PC-9 (cell line): ENCODE measurements around the gene TTC39B. TPM values are rescaled to one million over a fixed set of nuclear protein-coding genes. Genes with fewer than 3 reads are reported as not detected.

Experiments used
- BruUV-seq: library from RNA; stranded (reverse); fragments of 400-500 nt; replicated peaks from 2 replicates; lab custom pipeline; 2021; lab: Mats Ljungman, UMichigan
- CTCF ChIA-PET: fragments of 300-600 bp; sonication (Branson Sonifier 250); formaldehyde crosslinking; loops from one replicate; lab custom pipeline; 2022; ENCODE audit warnings: antibody characterized with exemption; lab: Charles Lee
- POLR2A ChIA-PET: fragments of 300-600 bp; sonication (Branson Sonifier 250); formaldehyde crosslinking; loops from one replicate; lab custom pipeline; 2022; ENCODE audit warnings: antibody characterized with exemption; ENCODE audit not compliant: unreplicated experiment; lab: Charles Lee
- DNase-seq, 2 experiments: peaks; one replicate each; pipeline versions ENCODE4 v3.0.0 to v3.0.0-alpha.2; 2015 to 2022; ENCODE audit warnings: mixed read lengths in 1 of 2
- H2AFZ ChIP-seq: fragments of 200-600 bp; sonication (generic); 2 replicates; pipeline ENCODE4 v1.8.1; 2017; ENCODE audit warnings: antibody characterized with exemption
- H3F3A ChIP-seq: fragments of 200-600 bp; sonication (generic); 2 replicates; pipeline ENCODE4 v1.8.1; 2017; ENCODE audit warnings: antibody characterized with exemption, mild to moderate bottlenecking, low read depth; ENCODE audit not compliant: insufficient read depth
- H3K27ac ChIP-seq: fragments of 200-600 bp; sonication (generic); 2 replicates; pipeline ENCODE4 v1.6.1; 2016; ENCODE audit warnings: mixed run types
- H3K27me3 ChIP-seq: fragments of 200-600 bp; sonication (generic); 2 replicates; pipeline ENCODE4 v1.6.1; 2016; ENCODE audit warnings: low read depth, mixed run types; ENCODE audit not compliant: insufficient read depth
- H3K36me3 ChIP-seq: fragments of 200-600 bp; sonication (generic); 2 replicates; pipeline ENCODE4 v1.6.1; 2016; ENCODE audit warnings: low read depth, mixed run types
- H3K4me1 ChIP-seq: fragments of 200-600 bp; sonication (generic); replicated peaks from 2 replicates; pipeline ENCODE4 v1.6.1; 2016; ENCODE audit warnings: mixed run types; ENCODE audit not compliant: insufficient read depth
- H3K4me2 ChIP-seq: fragments of 200-600 bp; sonication (generic); 2 replicates; pipeline ENCODE4 v1.6.1; 2017; ENCODE audit warnings: mixed run types
- H3K4me3 ChIP-seq: fragments of 200-600 bp; sonication (generic); 2 replicates; pipeline ENCODE4 v1.6.1; 2016; ENCODE audit warnings: mixed run types
- H3K79me2 ChIP-seq: fragments of 200-600 bp; sonication (generic); 2 replicates; pipeline ENCODE4 v1.6.1; 2017; ENCODE audit warnings: low read depth, mixed run types
- H3K9me2 ChIP-seq: fragments of 200-600 bp; sonication (generic); 2 replicates; pipeline ENCODE4 v1.8.1; 2017; ENCODE audit warnings: mild to moderate bottlenecking; ENCODE audit not compliant: insufficient read depth
- H3K9me3 ChIP-seq: fragments of 200-600 bp; sonication (generic); 2 replicates; pipeline ENCODE4 v1.8.1; 2016; ENCODE audit warnings: low read depth; ENCODE audit not compliant: insufficient read depth
- H4K20me1 ChIP-seq: fragments of 200-600 bp; sonication (generic); 2 replicates; pipeline ENCODE4 v1.8.1; 2017; ENCODE audit not compliant: insufficient read depth
- CTCF ChIP-seq: fragments of 200-600 bp; sonication (generic); conservative IDR thresholded peaks from 2 replicates; pipeline ENCODE4 v1.6.1; 2017; ENCODE audit warnings: mixed run types, antibody characterized with exemption, mild to moderate bottlenecking, moderate library complexity
- EZH2 ChIP-seq: fragments of 200-600 bp; sonication (generic); IDR thresholded peaks from 2 replicates; pipeline ENCODE4 v1.8.0; 2017; ENCODE audit warnings: antibody characterized with exemption, low read depth
- intact Hi-C: fragments of 100-400 bp; cut with micrococcal nuclease; formaldehyde crosslinking; loops from one replicate; pipeline ENCODE4 v1.10.0; 2022; ENCODE audit not compliant: unreplicated experiment
- total RNA-seq: library from RNA; stranded (reverse); gene quantifications from 2 replicates; pipeline ENCODE4 v1.2.3, GENCODE V29; 2021

TTC39B gene
- total RNA-seq, 1 experiment from 2014 or later = 8.8 TPM

- H3K27me3 ChIP-seq = no peaks in the 10 kb centered on the region
- no peaks in the 10 kb centered on the region for H4K20me1 ChIP-seq
- no peaks in the 10 kb centered on the region for H3K79me2 ChIP-seq
- no peaks in the 10 kb centered on the region for H3F3A ChIP-seq
- H3K9me2 ChIP-seq = no peaks in the 10 kb centered on the region
- H3K4me1 ChIP-seq = no peaks in the 10 kb centered on the region
- no peak overlapping the region for H3K4me2 ChIP-seq
- no peak overlapping the region for H3K4me3 ChIP-seq
- ChIA-PET CTCF (no interaction called here), POLR2A (no interaction called here)
- BruUV-seq = no TSS peak
- H3K27ac ChIP-seq = no peak overlapping the region
- H3K36me3 ChIP-seq = no peaks in the 10 kb centered on the region
- H3K9me3 ChIP-seq = no peaks in the 10 kb centered on the region
- intact Hi-C loops = no loop called here
- no peak for DNase-seq
- H2AFZ ChIP-seq = no peak overlapping the region
- TF ChIP-seq CTCF (no peak), EZH2 (no peak)
Observed at GRCh38 chr9:15287309-15287708, 19.7 kb downstream of the TTC39B start.

GRCh38 chr9:15286161-15286821 lies 20.7 kb downstream of the TTC39B start:
- intact Hi-C loops = no loop called here
- H2AFZ ChIP-seq = no peak overlapping the region
- H3K4me2 ChIP-seq = no peak overlapping the region
- H3K9me3 ChIP-seq = no peaks in the 10 kb centered on the region
- H3K36me3 ChIP-seq = no peaks in the 10 kb centered on the region
- no peaks in the 10 kb centered on the region for H3F3A ChIP-seq
- H3K9me2 ChIP-seq = no peaks in the 10 kb centered on the region
- no peaks in the 10 kb centered on the region for H4K20me1 ChIP-seq
- no peaks in the 10 kb centered on the region for H3K27me3 ChIP-seq
- no peaks in the 10 kb centered on the region for H3K4me1 ChIP-seq
- H3K79me2 ChIP-seq = no peaks in the 10 kb centered on the region
- no peak for DNase-seq
- no peak for TF ChIP-seq EZH2
- TF ChIP-seq CTCF = no peak
- no TSS peak for BruUV-seq
- POLR2A ChIA-PET = no interaction called here
- H3K4me3 ChIP-seq = no peak overlapping the region
- CTCF ChIA-PET = no interaction called here
- H3K27ac ChIP-seq = no peak overlapping the region

- Histone ChIP-seq H3K4me2 (no peak overlapping the region), H3K79me2 (no peaks in the 10 kb centered on the region), H3K4me3 (no peak overlapping the region), H3K4me1 (no peaks in the 10 kb centered on the region), H4K20me1 (no peaks in the 10 kb centered on the region), H3K9me3 (no peaks in the 10 kb centered on the region), H3K27me3 (no peaks in the 10 kb centered on the region), H3K9me2 (no peaks in the 10 kb centered on the region), H2AFZ (no peak overlapping the region), H3F3A (no peaks in the 10 kb centered on the region), H3K27ac (no peak overlapping the region), H3K36me3 (no peaks in the 10 kb centered on the region)
- intact Hi-C loops = no loop called here
- ChIA-PET POLR2A (no interaction called here), CTCF (no interaction called here)
- no TSS peak for BruUV-seq
- TF ChIP-seq CTCF (no peak), EZH2 (no peak)
- DNase-seq = no peak
Observed at GRCh38 chr9:15282567-15283285, 24.3 kb downstream of the TTC39B start.
